Measurements from ENCODE around the gene SOX1.
A peak's percentile ranks its signal among the peaks of the same experiment; 100 is the strongest.

SOX1 gene

GRCh38 chr13:112058941-112059340, 8.0 kb upstream of the SOX1 start:
- DNase-seq (ENCODE audit: low read depth in 2 of 2): no peak

DNA sequence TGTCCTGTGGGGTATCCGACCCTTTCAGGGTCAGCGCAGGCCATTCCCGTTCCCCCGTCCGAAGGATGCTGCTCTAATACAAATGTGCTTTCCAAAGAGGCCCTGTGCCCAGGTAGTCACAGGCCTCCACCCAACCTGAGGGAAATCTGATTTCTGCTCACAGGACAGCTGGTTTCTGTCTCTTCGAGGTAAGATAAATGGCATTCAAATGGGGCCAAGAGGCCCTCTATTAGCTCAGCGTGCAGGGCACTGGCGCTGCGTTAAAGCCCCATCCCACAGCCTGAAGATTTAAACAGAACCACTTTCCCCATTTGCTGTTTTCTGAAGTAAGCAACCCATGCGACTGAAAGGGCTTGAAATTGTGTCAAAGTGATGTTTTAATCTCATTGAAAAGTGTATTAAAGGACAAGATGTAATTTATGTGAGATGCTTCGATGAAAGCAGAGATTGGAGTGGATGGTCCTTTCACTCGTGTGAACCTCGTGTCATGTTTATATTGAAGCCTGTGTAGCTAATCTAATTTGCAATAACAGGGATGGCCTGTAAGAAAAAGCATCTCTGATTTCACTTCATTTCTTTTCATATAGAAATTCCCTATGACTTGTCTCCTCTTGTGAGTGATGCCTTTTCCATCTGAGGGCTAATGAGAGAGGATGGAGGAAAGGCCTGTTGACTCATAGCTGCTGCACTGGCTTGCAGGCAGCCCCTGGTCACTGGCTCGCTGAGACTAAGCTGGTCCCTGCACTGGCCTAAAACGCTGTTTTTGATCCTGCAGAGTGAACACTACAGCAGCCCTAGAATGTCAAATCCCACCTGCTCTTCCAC, 7.3 kb upstream of the SOX1 start:
- DNase-seq (ENCODE audit: low read depth in 2 of 2): no peak

DNA sequence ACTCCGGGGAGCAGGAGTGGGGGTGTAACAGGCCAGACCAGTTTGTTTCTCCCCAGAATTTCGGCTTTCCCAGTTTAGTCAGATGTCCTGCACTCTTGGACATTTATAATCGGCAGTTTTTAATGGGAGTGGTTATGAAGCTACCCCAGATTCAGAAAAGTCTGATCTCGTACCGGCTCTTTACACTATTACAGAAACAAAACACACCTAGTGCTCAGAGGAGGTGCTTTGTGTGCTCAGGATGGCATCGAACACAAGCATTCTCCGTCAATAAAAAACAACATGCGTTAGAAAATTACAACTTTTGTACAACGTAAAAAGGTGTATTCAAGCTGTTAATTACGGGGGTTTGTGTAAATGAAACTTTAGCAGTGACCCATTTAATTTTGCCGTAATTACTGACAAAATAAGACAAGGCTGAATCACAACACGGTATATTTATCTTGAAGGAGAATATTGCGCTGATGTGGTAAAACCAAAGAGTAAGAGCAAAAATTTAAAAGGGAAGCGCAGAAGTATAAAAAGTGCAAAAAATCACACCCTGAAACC, 6.6 kb upstream of the SOX1 start:
- no peak for DNase-seq (ENCODE audit: low read depth in 2 of 2)

- no peak for DNase-seq (ENCODE audit: low read depth in 2 of 2)
Measured at GRCh38 chr13:112060899-112061366, 6.0 kb upstream of the SOX1 start.

GRCh38 chr13:112061367-112062061, 5.4 kb upstream of the SOX1 start:
- no peak for DNase-seq (ENCODE audit: low read depth in 2 of 2)

DNA sequence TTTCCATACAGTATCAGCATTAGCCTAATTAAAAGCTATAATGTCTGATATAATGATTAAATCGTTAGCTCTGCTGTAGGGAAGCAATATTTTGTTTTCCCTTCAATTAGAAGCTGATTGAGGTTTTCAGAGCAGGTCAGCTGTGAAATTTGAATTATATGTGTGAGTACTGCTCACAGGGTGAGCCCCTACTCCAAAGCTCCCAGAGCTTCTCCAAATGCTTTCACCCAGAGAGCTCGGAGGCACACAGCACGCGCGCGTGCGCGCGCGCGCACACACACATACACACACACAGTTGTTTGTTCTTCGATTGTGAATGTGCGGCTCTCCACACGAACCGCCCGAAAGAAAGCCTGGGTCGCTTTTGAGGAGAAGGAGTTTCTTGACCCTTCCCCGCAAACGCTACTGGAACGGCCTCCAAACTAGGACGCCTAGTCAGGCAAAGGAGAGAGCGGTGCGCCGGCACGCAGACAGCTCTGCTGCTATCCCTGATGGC, 4.8 kb upstream of the SOX1 start:
- DNase-seq (ENCODE audit: low read depth in 2 of 2): no peak

GRCh38 chr13:112062571-112063570, 4.1 kb upstream of the SOX1 start:
- no peak for DNase-seq (ENCODE audit: low read depth in 2 of 2)

DNA sequence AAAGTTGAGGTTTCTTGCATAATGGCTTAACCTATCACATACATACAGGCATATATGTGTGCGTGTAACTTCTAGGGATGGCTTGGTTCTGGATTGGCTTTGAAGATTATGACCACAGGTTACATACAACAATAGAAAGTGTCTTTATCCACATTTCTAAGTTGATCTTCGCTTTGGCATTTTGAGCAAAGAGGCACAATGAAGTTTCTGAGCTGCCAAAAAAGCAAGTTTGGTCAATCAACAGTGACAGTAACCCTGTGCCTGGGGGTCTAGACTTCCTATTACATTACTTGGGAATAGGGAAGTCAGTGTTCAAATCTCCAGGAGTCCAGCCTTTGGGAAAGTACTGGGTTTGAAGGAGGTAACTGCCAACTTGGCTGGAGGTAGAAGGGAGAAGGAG, 3.1 kb upstream of the SOX1 start:
- DNase-seq (ENCODE audit: low read depth in 2 of 2): no peak

DNA sequence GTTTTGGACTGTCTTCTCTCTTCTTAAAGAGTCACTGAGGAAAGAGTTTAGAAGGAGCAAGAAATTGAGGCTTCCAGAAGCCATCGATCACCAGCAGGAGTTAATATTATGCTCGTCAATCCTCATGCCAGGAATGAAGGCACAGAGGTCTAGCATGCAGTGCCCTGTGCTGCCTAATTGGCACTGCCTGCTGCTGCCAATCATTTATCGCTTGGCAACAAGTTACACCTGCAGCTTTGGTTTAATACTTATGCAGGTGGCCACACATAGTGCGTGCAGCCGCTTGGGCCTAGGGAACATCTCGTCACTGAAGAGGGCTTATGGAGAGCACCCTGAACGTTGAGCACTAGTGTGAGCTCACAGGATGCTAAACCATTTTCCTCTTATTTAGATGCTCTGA, 2.7 kb upstream of the SOX1 start:
- DNase-seq (ENCODE audit: low read depth in 2 of 2): no peak

DNA sequence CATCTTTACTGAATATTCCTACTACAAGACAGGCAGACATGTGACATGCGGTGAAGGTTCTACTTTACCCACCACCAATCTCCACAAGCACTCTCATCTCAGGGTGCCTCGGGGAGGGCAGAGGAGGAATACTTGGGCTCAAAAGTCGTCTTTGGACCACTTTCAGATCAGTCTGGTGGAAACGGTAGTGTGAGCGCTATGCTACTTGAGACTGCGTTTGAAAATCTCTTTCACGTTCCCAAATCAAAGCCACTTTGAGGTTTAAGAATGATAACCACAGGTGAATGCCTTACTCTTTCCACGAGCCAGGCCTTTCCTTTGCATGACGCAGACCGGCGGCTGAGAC, 1.5 kb upstream of the SOX1 start:
- no peak for DNase-seq (ENCODE audit: low read depth in 2 of 2)

GRCh38 chr13:112065867-112066623, 904 bp upstream of the SOX1 start:
- DNase-seq (ENCODE audit: low read depth in 2 of 2): no peak

DNA sequence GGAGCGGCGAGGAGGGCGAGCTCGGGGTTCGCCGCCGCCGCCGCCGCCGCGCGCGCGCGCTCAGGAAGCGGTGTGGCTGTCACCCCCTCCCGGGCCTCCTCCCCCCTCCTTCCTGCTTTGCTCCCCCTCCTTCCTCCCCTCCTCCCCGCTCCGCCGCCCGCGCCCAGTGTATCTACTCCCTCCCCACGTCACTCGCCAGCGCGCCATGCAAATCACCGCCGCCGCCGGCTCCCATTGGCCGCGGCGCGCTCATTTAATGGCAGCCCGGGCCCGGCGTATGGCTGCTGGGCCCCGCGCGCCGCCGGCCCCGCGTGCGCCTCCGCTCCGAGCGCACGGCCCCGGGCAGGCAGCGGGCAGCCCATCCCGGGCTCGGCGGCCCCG, 335 bp upstream of the SOX1 start:
- DNase-seq (ENCODE audit: low read depth in 2 of 2): peak; percentile 33 to 57

DNA sequence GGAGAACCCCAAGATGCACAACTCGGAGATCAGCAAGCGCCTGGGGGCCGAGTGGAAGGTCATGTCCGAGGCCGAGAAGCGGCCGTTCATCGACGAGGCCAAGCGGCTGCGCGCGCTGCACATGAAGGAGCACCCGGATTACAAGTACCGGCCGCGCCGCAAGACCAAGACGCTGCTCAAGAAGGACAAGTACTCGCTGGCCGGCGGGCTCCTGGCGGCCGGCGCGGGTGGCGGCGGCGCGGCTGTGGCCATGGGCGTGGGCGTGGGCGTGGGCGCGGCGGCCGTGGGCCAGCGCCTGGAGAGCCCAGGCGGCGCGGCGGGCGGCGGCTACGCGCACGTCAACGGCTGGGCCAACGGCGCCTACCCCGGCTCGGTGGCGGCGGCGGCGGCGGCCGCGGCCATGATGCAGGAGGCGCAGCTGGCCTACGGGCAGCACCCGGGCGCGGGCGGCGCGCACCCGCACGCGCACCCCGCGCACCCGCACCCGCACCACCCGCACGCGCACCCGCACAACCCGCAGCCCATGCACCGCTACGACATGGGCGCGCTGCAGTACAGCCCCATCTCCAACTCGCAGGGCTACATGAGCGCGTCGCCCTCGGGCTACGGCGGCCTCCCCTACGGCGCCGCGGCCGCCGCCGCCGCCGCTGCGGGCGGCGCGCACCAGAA, 1.1 kb downstream of the SOX1 start:
- no peak for DNase-seq (ENCODE audit: low read depth in 2 of 2)

- no peak for DNase-seq (ENCODE audit: low read depth in 2 of 2)
Measured at GRCh38 chr13:112068540-112069060, 1.7 kb downstream of the SOX1 start.

DNA sequence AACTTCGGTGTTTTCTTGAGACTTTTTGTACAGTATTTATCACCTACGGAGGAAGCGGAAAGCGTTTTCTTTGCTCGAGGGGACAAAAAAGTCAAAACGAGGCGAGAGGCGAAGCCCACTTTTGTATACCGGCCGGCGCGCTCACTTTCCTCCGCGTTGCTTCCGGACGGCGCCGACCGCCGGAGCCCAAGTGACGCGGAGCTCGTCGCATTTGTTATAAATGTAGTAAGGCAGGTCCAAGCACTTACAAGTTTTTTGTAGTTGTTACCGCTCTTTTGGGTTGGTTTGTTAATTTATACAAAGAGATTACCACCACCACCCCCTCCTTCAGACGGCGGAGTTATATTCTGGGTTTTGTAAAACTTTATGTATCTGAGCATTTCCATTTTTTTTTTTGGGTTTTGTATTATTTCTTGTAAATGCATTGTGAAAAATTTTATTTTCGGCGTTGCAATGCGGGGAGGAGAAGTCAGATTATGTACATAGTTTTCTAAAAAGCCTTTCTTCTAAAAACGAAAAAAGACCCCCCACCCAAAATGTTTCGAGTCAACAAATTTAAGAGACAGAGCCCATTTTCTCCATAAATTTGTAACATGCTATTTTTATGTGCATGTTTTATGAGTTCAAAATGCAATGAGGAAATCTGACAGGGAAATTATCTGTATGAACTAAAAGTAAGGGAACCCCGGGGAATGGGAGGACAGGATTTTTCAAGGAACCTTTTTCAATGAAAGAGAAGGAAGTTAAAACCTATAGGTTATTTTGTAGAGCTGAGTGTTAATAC, 2.3 kb downstream of the SOX1 start:
- DNase-seq (ENCODE audit: low read depth in 2 of 2): no peak

DNA sequence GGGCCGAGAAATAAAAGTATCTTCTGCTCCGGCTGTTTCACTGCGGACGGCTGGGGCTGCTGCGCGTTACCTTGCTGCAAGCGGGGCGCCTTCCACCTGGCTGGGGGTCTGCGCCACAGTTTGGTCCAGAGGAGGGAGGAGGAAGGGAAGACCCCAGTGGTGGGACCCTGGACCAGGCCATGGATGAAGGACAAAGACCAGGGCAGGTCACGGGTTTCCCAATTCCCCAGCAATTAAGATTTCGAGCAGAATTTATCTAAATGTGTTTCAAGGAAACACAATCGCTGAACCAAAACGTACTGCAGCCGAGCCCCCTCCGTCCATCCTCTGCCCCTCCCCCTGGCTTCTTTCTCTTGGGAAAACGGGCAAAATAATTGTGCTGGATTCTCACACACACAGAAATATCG, 2.9 kb downstream of the SOX1 start:
- DNase-seq (ENCODE audit: low read depth in 2 of 2): no peak

GRCh38 chr13:112071102-112071722, 4.3 kb downstream of the SOX1 start:
- no peak for DNase-seq (ENCODE audit: low read depth in 2 of 2)

- no peak for DNase-seq (ENCODE audit: low read depth in 2 of 2)
Measured at GRCh38 chr13:112071723-112072533, 5.0 kb downstream of the SOX1 start.
